CD4-positive, alpha-beta T cell treated with Interleukin-1 beta for 1 hour (primary cell): Measurements from ENCODE around the gene EPB41L4B.
"Not testable (repeated sequence)": the region's sequence is repeated elsewhere in the genome, so short reads cannot be mapped to it uniquely, and the experiment has no call there.

Experiments
- DNase-seq, 2 donors: peaks; one replicate each; pipeline ENCODE4 v3.0.0-alpha.2; 2020 to 2022

Gene EPB41L4B

DNA sequence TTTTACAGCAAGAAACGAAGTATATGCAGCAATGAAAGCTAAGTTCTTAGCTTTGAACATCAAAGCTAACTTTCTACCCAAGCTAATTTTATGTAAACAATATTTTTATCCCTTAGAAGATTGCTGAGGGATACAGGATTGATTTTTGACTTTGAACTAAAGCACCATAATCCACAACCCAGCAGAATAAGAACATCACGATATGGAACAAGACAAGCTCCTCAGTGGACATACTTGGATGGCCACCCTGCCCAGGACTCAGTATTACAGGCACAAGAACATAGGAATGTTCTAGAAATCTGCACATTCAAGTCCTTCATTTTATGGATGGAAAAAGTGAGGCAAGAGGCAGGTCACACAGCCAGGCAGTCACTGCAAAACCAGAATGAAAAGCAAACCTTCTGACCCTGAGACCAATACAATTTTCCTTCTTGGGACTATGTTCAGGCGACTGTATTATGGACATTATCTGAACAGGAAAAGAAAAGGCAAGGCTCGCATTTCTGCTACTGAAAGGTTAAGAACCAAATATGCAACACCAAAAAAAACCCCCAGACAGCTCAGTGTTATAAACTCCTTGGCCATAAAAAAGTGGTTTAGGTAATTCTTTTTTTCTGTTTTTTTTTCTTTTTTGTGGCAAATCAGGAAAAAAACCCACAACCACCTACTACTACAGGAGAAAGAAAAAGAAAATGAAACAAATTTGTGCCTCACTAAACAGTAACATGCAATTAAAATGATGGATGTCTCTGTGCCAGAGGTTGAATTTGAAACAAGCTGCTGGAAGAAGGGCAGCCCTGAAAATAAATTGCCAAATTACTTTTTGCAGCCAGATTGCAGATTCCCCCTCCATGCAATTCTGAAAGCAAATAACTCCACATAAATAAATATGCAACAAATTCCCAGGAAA is 25.4 kb downstream of the EPB41L4B start:
- no peak for DNase-seq

DNA sequence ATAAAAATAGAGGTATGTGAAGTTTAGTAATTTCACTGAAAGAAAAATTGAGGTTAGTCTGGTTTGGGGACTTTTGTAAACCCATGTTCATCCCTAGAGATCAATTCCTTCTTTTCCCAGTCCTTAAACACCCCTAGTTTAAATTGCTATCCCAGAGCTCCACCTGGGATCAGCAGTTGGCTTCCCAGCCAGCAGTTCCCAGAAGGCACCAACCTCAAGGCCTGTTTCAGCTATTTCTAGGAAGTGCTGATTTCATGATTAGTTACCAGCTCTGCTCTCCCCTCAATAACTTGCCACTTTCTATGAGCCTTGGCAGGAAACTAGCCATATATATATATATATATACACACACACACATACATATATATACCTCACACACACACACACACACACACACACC is 30.5 kb downstream of the EPB41L4B start:
- DNase-seq = no peak

DNA sequence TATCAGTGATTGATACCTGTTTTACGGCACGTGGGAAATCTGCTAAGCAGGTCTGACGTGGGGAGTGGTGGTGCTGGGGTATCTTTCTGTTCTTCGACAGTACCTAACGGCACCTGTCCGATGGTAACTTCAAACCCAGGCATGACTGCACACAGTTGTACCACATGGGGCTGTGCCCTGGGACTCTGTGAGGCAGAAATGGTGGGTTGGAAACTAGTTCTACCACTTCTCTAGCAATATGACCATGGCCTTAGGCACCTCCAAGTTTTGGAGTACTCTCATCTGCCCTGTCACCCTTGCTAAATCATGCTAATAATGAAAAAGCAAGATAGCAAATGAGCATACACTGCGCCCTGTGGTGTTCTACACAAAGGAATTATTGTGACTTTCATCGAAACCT is 30.9 kb downstream of the EPB41L4B start:
- no peak for DNase-seq

DNA sequence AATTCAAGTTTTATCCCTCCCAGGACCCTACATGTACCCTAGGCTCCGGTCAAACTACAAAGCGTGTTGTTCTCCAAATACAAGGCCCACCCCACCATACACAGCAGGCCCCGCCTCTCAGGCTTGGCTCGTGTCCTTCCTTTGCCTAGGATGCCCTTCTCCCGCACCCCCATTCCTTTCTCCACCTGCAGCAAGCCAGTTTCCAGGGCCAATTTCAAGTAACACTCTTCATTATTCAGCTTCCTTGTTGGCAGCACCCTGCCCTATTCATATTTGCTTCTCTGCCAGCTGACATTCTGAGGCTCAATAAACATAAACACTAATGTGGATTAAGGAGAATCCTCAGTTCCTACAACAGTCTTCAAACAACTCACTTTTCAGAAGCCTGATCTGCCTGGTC is 31.7 kb downstream of the EPB41L4B start:
- no peak for DNase-seq

DNA sequence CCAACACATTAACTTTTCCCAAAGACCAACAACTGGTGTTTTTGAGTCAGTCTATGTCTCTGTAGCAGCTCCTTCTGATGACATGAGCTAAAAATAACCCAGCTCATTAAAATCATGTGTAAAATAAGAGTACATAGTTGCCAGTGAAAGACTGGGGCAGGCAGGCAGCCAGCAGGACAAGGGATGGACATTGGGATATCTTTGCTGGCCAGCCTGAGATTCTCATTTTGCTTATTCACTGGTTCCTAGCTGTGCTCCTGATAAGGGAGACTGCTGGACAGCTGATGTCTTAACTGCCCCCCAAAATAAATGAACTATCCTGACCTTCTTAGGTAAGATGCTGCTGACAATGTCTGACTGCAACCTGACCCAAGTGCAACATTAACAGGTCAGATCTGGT is 33.9 kb downstream of the EPB41L4B start:
- no peak for DNase-seq

DNA sequence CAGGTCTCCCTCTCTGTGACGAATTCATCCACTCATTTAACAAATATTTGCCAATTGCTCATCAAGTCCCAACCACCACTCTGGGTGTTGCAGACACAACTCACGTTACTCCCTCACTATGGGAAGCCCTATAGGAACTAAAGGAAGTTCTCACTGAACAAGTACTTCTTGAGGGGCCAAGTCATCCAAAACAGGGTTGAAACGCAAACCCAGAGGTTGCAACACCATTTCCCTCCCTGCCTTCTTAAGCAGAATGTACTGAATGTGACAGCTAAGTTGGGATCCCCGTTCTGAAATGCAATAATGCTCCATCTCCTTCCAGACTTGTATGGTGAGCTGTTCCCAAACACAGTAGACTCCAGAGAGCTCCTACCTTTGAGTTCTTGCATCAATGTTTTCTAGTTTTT is 34.3 kb downstream of the EPB41L4B start:
- DNase-seq = no peak

DNA sequence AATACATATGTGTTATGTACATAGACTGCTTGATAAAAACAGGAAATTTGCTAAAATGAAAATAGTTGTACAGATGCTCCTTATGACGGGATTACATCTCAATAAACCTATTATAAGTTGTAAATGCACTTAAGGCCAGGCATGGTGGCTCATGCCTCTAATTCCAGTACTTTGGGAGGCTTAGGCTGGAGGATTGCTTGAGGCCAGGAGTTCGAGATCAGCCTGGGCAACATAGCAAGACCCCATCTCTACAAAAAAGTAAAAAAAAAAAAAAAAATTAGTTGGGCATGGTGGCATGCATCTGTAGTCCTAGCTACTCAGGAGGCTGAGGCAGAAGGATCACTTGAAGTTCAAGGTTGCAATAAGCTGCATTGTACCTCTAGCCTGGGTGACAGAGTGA is 37.2 kb downstream of the EPB41L4B start:
- DNase-seq = not testable (repeated sequence)

DNA sequence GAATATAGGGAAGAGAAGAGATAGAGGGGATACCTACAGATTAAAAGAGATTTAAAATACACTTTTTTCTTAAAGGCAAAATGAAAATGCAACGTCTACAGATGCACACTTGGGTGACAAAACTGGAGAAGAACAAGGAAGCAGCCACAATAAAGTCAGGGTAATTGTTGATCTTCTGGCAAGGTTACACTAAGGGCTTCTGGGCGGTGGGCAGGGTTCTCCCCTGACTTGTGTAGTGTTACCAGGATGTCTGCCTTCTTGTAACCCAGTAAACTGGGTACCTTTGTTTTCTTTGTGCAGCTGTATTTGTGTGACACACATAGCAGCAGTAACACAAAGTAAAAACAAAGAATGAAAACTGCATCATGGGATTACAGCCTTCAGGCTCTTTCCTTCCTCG is 37.8 kb downstream of the EPB41L4B start:
- DNase-seq = no peak

DNA sequence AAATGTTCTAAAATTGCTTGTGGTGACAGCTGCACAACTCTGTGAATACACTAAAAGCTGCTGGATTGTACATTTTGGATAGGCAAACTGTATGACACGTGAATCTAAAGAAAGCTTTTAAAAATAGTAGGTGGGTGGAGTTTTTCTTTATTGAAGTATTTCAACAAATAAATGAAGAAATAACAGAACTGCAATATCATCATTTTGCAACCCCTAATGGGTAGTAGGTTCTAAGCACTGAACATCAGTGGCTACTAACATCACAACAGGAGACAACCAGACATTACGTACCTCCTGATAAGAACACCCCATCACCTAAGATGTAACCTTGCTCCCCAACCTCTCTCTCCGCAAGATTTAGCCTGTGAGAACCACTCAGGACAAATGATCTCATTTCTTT is 38.6 kb downstream of the EPB41L4B start:
- DNase-seq = no peak

DNA sequence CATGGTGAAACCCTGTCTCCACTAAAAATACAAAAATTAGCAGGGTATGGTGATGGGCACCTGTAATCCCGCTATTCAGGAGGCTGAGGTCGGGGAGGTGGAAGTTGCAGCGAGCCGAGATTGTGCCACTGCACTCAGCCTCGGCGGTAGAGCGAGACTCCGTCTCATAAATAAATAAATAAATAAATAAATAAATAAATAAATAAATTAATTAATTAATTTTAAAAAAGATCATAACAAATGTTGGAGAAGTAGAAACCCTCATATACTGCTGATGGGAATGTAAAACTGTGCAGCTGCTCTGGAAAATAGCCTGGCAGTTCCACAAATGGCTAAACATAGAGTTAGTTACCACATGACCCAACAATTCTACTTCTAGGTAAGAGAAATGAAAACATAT is 39.3 kb downstream of the EPB41L4B start:
- DNase-seq = no peak

DNA sequence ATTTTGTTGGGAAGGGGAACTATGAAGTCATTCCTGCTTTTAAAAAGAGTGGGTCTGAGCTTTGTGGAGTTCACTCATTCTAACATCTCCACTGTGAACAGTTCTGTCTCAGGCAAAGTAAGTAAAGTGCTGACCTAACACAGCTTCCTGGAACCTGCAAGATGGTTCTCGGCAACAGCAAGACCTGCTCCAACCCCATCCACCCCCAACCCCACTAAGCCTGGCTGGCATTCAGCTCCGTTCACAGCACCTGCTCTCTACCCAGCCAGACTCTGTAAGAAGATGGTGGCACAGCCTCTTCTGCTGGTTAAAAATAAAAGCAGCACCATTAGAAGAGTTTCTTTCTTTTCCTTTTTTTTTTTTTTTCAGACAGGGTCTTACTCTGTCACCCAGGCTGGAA is 42.0 kb downstream of the EPB41L4B start:
- no peak for DNase-seq

DNA sequence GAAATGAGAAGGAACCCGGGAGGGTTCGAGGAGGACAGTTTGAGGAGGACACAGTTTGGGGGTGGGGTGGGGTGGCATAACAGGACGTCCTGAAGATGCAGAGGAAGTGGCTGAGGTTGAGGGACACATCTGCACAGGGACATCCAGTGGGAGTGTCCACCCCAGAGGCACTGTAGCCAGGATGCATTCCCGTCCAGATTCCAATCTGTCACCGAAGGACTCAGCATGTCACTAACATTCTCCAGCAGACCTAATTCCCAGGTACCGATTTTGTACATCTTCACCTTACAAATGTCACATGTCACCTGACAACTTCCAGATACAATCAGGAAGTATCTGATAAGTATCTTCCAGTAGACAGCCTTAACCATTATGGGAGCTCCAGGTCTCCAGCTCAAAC is 42.6 kb downstream of the EPB41L4B start:
- no peak for DNase-seq

DNA sequence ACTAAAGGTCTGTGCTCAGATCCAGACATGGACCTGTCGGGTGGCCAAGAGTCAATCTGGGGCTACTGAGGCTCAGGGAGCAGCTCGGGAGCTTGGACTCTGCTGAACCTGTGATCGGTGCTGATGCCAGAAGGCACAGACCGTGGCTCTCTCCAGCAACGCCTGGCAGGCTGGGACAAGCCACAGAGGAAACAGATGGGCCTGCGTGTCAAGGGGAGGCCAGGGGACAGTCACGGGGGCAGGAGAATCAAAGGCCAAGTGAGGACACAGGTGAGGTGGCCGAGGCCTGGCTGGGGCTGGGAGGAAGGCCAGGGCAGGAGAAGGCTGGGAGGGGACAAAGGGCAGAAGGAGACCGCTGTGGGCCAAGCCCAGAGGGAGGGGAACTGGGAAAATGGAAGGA is 43.4 kb downstream of the EPB41L4B start:
- DNase-seq = no peak

DNA sequence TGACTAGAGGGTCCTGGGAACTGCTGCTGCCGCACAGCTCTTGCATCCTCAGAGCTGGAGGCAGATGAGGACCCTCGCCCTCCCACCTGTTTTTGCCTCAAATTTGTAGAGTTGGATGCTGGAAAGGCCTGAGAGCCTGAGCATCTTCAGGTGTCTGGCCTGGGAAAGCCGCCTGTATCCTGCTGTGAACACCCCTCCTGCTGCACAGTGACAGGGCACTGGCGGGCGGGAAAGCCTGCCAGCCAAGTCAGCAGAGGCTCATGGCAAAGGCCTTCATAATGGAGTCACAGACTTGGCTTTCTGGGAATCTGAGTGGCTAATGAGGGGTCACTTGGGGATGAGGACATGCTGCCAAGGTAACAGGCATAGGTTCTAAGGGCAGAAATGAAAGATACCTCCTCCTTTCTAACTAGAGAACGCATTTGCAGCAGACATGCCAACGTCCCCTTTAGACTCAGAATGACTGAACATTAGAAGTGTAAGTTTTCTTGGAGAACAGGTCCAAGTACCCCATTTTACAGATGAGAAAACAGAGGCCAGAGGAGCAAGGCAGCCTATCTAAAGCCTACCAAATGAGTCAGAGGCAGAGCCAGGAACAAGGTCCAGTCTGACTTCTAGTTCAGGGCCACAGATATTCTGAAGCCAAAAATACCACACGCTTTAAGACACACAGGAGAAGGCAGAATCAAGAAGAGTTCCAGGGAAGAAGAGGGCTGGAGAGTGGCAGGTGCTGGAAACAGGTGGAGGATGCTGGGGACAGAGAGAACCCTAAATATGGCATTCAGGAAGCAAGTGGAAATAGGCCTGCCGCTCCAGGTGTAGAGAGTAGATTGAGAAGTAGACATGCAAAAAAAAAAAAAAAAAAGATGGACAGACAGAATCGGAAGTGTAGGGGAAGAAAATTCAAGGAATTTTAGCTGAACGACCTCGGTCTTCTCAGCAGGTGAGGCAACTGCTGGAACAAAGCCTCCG is 44.1 kb downstream of the EPB41L4B start:
- DNase-seq = no peak

DNA sequence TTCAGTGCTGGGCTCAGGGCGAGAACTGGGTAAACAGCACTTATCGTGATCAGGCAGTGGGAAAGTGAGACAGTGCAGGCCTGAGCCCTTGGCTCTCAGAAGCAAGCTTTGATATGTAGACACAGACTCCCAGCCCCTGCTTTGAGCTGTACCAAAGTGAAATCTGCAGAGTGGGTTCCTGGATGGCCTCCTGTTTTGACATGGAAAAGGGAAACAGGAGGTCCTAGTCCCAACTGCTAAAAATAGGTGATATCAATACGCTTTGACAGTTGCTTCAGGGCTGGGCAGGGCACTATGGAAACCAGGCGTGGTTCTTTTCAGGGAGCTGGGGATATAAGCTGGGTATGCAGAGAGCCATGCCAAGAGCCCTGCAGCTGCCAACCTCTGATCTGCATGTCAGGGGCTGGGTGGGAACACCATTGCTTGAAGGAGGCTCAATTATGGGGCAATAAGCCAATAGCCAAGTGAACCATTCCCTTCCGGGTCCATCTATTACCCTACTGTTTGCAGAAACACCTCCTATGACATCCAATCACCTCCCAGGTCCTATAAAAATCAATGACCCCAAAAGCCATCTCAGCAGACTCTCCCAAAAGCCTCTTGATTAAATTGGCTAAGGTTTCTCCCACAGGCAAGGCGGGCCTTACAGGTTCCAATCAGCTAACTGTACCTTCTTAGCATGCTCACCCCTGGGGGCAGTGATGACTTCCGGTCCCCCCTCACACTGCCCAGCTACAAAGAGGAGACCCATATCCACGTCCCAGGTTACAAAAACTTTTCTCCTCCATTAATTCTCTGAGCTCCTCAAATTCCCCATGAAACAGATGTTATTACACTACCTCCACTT is 45.8 kb downstream of the EPB41L4B start:
- no peak for DNase-seq

DNA sequence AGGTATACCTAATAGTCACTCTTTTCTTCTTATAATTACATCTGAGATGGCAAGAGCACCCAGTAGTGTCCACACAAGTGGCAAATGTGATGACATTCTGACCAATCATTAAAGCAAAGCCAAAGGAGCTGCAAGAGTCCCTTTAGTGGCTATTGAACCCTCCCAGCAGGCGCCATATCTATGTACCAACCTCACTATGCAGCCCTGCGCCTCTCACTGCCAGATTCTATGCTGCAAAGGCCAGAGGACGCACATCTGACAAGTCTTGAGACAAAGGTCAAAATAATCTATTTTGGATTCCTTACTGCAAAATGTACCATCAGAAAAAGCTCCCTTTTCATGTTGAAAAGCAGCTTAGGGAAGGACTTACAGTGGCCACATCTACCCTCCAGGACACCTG is 47.0 kb downstream of the EPB41L4B start:
- no peak for DNase-seq

DNA sequence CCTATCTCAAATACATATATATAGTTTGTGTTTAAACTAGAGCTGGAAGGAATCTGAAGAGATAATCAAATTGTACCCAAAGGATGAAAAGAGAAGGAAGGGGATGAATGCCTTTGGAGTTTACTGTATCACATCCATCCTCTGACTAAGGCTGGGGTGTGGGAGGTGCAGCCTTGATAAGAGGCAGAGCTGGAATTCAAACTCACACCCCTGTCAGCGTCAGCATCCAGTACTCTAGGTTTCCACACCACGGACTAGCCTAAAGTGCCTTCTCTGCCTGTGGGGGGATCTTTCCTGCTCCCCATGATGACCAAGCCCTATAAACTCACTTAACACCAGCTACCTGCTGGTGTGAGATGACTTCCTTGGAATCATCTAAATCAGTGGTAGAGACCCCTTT is 48.1 kb downstream of the EPB41L4B start:
- DNase-seq = no peak

DNA sequence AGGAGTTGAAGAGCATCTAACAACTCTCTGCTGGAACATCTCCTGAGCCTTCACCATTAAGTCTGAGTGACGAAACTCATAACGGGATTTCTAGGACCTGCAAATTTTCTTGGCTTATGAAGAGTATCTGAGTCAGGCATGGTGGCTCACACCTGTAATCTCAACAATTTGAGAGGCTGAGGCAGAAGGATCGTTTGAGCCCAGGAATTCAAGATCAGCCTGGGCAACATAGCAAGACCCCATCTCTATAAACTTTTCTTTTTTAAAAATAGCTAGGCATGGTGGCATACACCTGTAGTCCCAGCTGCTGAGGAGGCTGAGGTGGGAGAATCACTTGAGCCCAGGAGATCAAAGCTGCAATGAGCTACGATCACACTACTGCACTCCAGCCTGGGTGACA is 48.8 kb downstream of the EPB41L4B start:
- DNase-seq = no peak

DNA sequence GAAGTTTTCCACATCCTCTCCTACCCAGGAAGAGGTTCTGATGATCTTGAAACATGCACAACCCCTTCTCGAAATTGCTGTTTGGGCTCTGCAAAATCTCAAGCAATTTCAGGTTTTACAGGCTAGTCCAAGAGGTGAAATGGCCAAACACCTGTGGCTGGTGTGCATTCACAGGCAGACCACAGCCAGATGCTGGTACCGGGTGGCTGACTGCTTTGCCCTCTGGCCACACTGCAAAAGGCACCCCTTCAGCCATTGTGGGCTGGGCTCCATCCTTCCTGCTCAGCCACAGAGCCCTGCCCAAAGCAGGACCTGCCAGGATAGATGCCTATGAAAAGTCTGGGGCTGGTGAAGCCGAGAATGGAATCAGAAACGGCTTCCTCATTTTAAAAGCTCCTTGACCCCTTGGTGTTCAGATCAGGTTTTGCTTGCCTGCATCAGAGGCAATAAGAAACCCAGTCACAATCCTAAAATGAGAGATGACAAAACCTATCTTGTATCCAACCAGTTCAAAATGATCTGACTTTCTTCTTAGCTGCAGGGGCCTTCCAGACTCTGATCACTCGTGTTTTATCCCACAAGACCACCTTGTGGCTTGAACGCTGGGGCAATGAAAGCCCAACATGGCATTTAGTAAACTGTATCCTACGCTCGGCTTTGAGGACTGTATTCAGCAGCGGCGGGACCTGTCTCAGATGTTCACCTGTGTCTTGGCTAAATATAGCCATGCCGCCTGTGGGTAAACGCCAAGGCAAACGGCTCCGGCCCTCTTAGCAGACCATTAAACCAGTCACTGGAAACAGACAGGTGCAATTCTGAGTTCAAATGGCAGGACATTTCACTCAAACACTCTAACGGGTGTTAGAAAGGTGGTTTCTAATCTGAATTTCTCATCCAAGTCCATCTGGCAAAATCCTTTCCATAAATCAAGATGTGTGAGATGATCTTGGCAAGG is 49.6 kb downstream of the EPB41L4B start:
- DNase-seq = no peak

DNA sequence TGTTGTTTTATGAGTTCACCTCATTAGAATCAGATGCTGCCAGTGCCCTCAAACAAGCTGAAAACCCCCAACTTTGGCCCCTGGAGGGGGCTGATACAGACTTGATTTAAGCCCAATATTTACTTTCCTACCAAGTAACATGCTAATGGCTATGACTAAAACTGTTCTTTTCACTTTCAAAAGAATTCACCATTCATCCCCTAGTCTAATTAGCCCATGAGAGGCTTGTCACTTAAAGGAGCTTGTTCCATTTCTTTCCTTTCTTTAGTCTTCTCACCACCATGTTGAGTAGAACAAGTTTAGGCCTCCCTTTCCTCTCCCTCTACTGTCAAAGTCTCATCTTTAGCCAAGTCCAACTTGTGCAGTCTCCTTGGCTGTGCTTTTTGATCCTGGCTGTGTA is 50.4 kb downstream of the EPB41L4B start:
- no peak for DNase-seq

DNA sequence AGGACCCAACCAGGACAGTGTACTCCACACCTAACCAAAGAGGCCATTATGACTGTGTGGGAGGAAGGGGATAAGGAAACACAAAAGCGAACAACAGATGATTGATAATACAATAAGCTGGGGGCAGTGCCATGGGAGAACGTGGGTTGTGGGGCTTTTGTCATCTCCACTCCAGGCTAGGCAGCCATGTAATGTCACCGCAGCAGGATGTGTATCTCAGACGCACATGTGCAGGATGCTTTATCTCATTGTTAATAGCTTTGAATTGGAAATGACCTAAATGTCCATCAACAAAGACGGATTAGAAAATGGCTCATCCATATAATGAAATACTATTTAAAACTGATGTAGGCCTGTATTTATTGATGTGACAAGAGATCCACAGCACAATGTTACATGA is 51.0 kb downstream of the EPB41L4B start:
- DNase-seq = no peak

DNA sequence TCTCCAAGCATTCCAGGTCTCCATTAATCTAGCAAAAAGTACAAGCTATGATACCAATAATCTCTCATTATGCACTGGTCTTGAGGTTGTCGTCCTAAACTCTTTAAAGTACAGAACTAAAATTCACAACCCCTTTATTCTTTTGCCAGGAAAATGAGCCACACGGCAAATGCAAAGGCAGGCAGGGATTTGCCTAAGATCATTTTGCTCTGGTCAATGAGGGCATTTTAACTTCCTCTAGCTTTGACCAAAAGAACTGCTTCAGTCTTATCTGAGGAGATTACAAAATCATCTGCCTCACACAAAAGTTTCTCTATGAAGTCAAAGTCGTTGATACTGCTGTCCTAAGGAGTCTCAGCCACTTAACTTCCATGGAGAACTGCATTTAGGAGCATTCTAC is 51.8 kb downstream of the EPB41L4B start:
- no peak for DNase-seq
